ENCODE results near the gene BARHL2.

GRCh38 chr1:90763930-90764329, 46.8 kb upstream of the BARHL2 start:
- TF ChIP-seq CTCF (IDR thresholded peaks at IDR 0.05) (no peak), POLR2A (IDR thresholded peaks at IDR 0.05) (no peak), POLR2AphosphoS5 (IDR thresholded peaks at IDR 0.05) (no peak)

Measured in breast epithelium (tissue), 3 donors.